RWPE2 (cell line): Measurements from ENCODE around the gene ANK2.

Source experiments
- ATAC-seq: fragments of 200-7000 bp; cut with Tn5 transposase; 3 replicates; pipeline ENCODE4 v1.9.1; 2021; ENCODE audit warnings: low read depth
- DNase-seq: peaks from one replicate; pipeline ENCODE4 v3.0.0-alpha.2; 2020; ENCODE audit warnings: low spot score
- H3K27ac ChIP-seq: fragments of 450-650 bp; 2 replicates; pipeline ENCODE4 v1.5.1; 2017; ENCODE audit warnings: mild to moderate bottlenecking; ENCODE audit not compliant: poor library complexity, severe bottlenecking
- H3K27me3 ChIP-seq: fragments of 250-450 bp; sonication (Bioruptor Pico); 2 replicates; pipeline ENCODE4 v1.5.1; 2021; ENCODE audit warnings: mild to moderate bottlenecking, moderate library complexity; ENCODE audit not compliant: insufficient read depth, poor library complexity, severe bottlenecking
- H3K36me3 ChIP-seq: fragments of 250-450 bp; sonication (Bioruptor Pico); 2 replicates; pipeline ENCODE4 v1.5.1; 2020; ENCODE audit warnings: low read depth, mild to moderate bottlenecking, moderate library complexity
- H3K4me1 ChIP-seq: fragments of 250-450 bp; sonication (Bioruptor Pico); 2 replicates; pipeline ENCODE4 v1.5.1; 2021; ENCODE audit warnings: mild to moderate bottlenecking, moderate library complexity; ENCODE audit not compliant: insufficient read depth, poor library complexity, severe bottlenecking
- H3K4me3 ChIP-seq: fragments of 250-450 bp; sonication (Bioruptor Pico); 2 replicates; pipeline ENCODE4 v1.5.1; 2021; ENCODE audit warnings: mild to moderate bottlenecking, moderate library complexity; ENCODE audit not compliant: severe bottlenecking
- H3K9me3 ChIP-seq: fragments of 250-450 bp; sonication (Bioruptor Pico); 2 replicates; pipeline ENCODE4 v1.5.1; 2021; ENCODE audit warnings: mild to moderate bottlenecking, moderate library complexity; ENCODE audit not compliant: severe bottlenecking
- CTCF ChIP-seq: fragments of 450-650 bp; IDR thresholded peaks from one replicate; pipeline ENCODE4 v1.5.1; 2017; ENCODE audit warnings: mild to moderate bottlenecking, moderate library complexity; ENCODE audit not compliant: poor library complexity, severe bottlenecking

ANK2 gene

GRCh38 chr4:113154281-113154680 lies 104.8 kb downstream of the ANK2 start:
- H3K4me3 ChIP-seq: no peak overlapping the region
- no peaks in the 10 kb centered on the region for H3K27me3 ChIP-seq
- no peak overlapping the region for H3K27ac ChIP-seq
- TF ChIP-seq CTCF: no peak
- H3K4me1 ChIP-seq: no peaks in the 10 kb centered on the region
- no peak for ATAC-seq
- no peaks in the 10 kb centered on the region for H3K9me3 ChIP-seq
- no peaks in the 10 kb centered on the region for H3K36me3 ChIP-seq
- no peak for DNase-seq

- H3K36me3 ChIP-seq: no peaks in the 10 kb centered on the region
- H3K4me3 ChIP-seq: no peak overlapping the region
- DNase-seq (no peak), ATAC-seq (peak; percentile 68)
- no peak overlapping the region for H3K27ac ChIP-seq
- H3K9me3 ChIP-seq: no peaks in the 10 kb centered on the region
- H3K4me1 ChIP-seq: peaks cover 4% of the 10 kb centered on the region
- no peaks in the 10 kb centered on the region for H3K27me3 ChIP-seq
- no peak for TF ChIP-seq CTCF
Observed at GRCh38 chr4:113157086-113157857, 107.8 kb downstream of the ANK2 start.

GRCh38 chr4:113159942-113160545 lies 110.6 kb downstream of the ANK2 start:
- Histone ChIP-seq H3K27me3 (no peaks in the 10 kb centered on the region), H3K27ac (no peak overlapping the region), H3K4me3 (no peak overlapping the region), H3K9me3 (no peaks in the 10 kb centered on the region), H3K36me3 (no peaks in the 10 kb centered on the region), H3K4me1 (peaks cover 4% of the 10 kb centered on the region)
- DNase-seq (no peak), ATAC-seq (peak; percentile 41; the same call in 1 of the 3 replicates)
- no peak for TF ChIP-seq CTCF

GRCh38 chr4:113160548-113160947 lies 111.1 kb downstream of the ANK2 start:
- DNase-seq (no peak), ATAC-seq (no peak)
- no peaks in the 10 kb centered on the region for H3K27me3 ChIP-seq
- H3K4me1 ChIP-seq: peaks cover 4% of the 10 kb centered on the region
- no peak overlapping the region for H3K27ac ChIP-seq
- H3K4me3 ChIP-seq: no peak overlapping the region
- H3K36me3 ChIP-seq: no peaks in the 10 kb centered on the region
- TF ChIP-seq CTCF: no peak
- no peaks in the 10 kb centered on the region for H3K9me3 ChIP-seq

GRCh38 chr4:113162089-113162488 lies 112.6 kb downstream of the ANK2 start:
- H3K4me3 ChIP-seq: no peak overlapping the region
- H3K4me1 ChIP-seq: peaks cover 4% of the 10 kb centered on the region
- no peak for TF ChIP-seq CTCF
- no peaks in the 10 kb centered on the region for H3K36me3 ChIP-seq
- H3K9me3 ChIP-seq: no peaks in the 10 kb centered on the region
- DNase-seq: no peak
- no peaks in the 10 kb centered on the region for H3K27me3 ChIP-seq
- no peak overlapping the region for H3K27ac ChIP-seq
- ATAC-seq: no peak
